ENCODE results near the gene MBD3L2. TPM values are rescaled to one million over a fixed set of nuclear protein-coding genes. Genes with fewer than 3 reads are reported as not detected.

The MBD3L2 gene
- total RNA-seq, 1 donor: not detected

DNA sequence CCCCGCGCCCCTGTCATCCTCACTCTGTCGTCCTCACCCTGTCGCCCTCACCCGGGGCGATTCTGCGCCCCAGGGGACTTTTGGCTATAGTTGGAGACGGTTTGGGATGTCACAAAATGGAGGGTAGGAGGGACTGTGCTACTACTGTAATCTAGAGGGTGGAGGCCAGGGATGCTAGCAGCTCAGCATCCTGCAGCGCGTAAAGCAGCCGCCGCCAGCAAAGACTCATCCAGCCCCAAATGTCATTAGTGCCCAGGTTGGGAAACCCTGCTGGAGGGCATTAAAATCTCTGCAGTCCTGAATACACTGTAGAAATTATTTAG is 20.7 kb downstream of the MBD3L2 start:
- TF ChIP-seq, protein P1, sequence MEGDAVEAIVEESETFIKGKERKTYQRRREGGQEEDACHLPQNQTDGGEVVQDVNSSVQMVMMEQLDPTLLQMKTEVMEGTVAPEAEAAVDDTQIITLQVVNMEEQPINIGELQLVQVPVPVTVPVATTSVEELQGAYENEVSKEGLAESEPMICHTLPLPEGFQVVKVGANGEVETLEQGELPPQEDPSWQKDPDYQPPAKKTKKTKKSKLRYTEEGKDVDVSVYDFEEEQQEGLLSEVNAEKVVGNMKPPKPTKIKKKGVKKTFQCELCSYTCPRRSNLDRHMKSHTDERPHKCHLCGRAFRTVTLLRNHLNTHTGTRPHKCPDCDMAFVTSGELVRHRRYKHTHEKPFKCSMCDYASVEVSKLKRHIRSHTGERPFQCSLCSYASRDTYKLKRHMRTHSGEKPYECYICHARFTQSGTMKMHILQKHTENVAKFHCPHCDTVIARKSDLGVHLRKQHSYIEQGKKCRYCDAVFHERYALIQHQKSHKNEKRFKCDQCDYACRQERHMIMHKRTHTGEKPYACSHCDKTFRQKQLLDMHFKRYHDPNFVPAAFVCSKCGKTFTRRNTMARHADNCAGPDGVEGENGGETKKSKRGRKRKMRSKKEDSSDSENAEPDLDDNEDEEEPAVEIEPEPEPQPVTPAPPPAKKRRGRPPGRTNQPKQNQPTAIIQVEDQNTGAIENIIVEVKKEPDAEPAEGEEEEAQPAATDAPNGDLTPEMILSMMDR (IDR thresholded peaks at IDR 0.05; ENCODE audit: insufficient read depth, low read depth, low read length): no peak
- H3K4me3 ChIP-seq (ENCODE audit: low read depth, low read length): peak overlapping the region; percentile 86
- no peak for DNase-seq (ENCODE audit: low read depth)

DNA sequence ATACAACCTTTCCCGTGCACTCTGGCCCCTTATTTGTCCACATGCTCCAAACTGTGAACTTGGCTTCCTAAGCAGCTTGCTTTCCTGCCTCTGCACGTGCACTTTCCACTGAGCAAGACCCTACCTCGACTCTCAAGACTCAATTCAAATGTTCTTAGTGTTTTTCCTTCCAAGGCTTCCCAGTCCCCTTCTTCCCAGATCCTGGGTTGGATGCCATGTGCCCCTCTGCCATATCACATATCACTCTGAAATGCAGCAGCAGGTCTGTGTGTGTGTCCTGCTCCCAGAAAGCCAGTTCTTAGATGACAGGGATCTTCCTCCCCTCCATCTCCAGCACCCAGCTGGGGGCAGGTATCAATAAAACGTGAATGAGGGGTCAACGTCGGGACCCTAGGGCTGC is 23.4 kb downstream of the MBD3L2 start:
- DNase-seq (ENCODE audit: low read depth): no peak
- no peak overlapping the region for H3K4me3 ChIP-seq (ENCODE audit: low read depth, low read length)
- TF ChIP-seq, protein P1 (IDR thresholded peaks at IDR 0.05; ENCODE audit: insufficient read depth, low read depth, low read length): no peak

DNA sequence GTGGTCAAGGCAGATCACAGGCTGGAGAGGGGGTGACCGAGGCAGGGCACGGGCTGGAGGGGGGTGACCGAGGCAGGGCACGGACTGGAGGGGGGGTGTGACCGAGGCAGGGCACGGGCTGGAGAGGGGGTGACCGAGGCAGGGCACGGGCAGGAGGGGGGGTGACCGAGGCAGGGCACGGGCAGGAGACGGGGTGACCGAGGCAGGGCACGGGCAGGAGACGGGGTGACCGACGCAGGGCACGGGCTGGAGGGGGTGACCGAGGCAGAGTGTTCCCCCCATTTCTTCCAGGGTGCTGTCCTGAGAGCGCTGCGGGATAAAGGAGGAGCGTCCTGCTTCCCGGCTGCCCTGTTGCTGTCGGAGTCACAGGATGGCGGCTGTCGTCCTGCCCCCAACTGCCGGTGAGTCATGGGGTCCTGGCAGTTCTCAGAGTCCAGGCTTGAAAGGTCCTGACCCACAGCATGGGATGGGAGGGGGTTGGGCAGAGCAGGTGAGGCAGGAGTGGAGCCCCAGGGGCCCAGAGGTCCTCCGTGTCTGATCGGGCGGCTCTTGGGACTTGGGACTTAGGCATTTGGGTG is 25.7 kb downstream of the MBD3L2 start:
- TF ChIP-seq, protein P1 (IDR thresholded peaks at IDR 0.05; ENCODE audit: insufficient read depth, low read depth, low read length): no peak
- no peak overlapping the region for H3K4me3 ChIP-seq (ENCODE audit: low read depth, low read length)

DNA sequence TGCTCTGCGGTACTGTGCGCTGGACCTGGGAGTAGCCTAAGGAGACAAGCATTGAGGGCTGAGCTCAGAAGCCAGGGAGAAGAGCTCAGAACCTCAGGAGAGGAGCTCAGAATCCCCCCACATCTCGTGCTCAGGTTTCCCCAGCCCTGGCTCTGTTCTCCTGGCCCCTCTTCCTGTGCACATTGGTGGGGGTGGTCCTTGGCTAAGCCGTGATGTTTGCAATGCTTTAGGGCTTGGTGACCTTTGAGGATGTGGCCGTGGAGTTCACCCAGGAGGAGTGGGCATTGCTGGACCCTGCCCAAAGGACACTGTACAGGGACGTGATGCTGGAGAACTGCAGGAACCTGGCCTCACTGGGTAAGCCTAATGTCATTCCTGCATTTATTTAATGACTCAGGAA is 27.0 kb downstream of the MBD3L2 start:
- no peak for DNase-seq (ENCODE audit: low read depth)
- TF ChIP-seq, protein P1 (IDR thresholded peaks at IDR 0.05; ENCODE audit: insufficient read depth, low read depth, low read length): no peak
- no peak overlapping the region for H3K4me3 ChIP-seq (ENCODE audit: low read depth, low read length)

More for the DNA sequence above, 25.7 kb downstream of the MBD3L2 start:
- no peak for DNase-seq (ENCODE audit: low read depth)

DNA sequence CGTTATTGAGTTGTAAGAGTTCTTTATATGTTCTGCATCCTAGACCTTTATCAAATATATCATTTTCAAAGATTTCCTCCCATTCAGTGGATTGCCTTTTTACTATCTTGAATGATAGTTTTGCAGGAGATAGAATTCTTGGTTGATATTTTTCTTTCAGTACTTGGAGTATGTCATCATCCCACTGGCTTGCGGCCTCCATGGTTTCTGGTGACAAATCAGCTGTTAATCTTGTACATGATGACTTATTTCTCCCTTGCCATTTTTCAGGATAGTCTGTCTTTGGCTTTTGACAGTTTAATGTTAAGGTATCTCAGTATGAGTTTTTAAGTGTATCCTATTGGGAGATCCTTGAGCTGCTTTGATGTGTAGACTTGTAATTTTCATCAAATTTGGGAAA is 28.9 kb downstream of the MBD3L2 start:
- TF ChIP-seq, protein P1 (IDR thresholded peaks at IDR 0.05; ENCODE audit: insufficient read depth, low read depth, low read length): no peak
- no peak for DNase-seq (ENCODE audit: low read depth)
- H3K4me3 ChIP-seq (ENCODE audit: low read depth, low read length): no peak overlapping the region

DNA sequence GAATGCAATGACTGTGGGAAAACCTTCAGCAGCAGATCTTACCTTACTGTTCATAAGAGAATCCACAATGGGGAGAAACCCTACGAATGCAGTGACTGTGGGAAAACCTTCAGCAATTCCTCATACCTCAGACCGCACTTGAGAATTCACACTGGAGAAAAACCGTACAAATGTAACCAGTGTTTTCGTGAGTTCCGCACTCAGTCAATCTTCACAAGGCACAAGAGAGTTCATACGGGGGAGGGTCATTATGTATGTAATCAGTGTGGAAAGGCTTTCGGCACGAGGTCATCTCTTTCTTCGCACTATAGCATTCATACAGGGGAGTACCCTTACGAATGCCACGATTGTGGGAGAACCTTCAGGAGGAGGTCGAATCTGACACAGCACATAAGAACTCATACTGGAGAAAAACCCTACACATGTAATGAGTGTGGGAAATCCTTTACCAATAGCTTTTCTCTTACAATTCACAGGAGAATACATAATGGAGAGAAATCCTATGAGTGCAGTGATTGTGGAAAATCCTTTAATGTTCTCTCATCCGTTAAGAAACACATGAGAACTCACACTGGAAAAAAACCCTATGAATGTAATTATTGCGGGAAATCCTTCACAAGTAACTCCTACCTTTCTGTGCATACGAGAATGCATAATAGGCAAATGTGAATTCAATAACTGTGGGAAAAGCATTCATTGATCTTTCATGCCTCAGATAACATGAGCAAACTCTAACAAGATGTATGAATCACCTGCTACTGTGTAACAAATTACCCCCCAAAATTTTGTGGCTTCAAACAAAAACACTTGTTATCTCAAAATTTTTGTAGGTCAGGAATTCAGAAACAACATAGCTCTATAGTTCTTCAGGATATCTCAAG is 34.2 kb downstream of the MBD3L2 start:
- H3K4me3 ChIP-seq (ENCODE audit: low read depth, low read length): no peak overlapping the region
- TF ChIP-seq, protein P1 (IDR thresholded peaks at IDR 0.05; ENCODE audit: insufficient read depth, low read depth, low read length): no peak
- DNase-seq (ENCODE audit: low read depth): peak; percentile 37
